Upper lobe of left lung (tissue), 4 donors: ENCODE data around the gene EMC10.

Experiments
- POLR2A ChIP-seq, 4 donors: fragments of 450-650 bp; IDR thresholded peaks; one replicate each; pipeline ENCODE4 v1.5.1; 2016 to 2017; ENCODE audit warnings: antibody characterized with exemption in 4 of 4, mild to moderate bottlenecking in 2 of 4
- POLR2AphosphoS5 ChIP-seq, 2 donors: sonication (generic); formaldehyde crosslinking; IDR thresholded peaks; one replicate each; pipeline ENCODE4 v1.5.1; 2017; ENCODE audit warnings: antibody characterized with exemption in 2 of 2
- TF ChIP-seq, protein P1 (sequence below), 6 experiments: fragments of 450-650 bp in 4 of 6; fragments of 200-600 bp in 2 of 6; sonication (generic) in 2 of 6; IDR thresholded peaks; one replicate each; pipeline ENCODE4 v1.5.1; 2016 to 2019; ENCODE audit warnings: antibody characterized with exemption in 6 of 6

- TF ChIP-seq, protein P1, sequence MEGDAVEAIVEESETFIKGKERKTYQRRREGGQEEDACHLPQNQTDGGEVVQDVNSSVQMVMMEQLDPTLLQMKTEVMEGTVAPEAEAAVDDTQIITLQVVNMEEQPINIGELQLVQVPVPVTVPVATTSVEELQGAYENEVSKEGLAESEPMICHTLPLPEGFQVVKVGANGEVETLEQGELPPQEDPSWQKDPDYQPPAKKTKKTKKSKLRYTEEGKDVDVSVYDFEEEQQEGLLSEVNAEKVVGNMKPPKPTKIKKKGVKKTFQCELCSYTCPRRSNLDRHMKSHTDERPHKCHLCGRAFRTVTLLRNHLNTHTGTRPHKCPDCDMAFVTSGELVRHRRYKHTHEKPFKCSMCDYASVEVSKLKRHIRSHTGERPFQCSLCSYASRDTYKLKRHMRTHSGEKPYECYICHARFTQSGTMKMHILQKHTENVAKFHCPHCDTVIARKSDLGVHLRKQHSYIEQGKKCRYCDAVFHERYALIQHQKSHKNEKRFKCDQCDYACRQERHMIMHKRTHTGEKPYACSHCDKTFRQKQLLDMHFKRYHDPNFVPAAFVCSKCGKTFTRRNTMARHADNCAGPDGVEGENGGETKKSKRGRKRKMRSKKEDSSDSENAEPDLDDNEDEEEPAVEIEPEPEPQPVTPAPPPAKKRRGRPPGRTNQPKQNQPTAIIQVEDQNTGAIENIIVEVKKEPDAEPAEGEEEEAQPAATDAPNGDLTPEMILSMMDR (IDR thresholded peaks at IDR 0.05) = no peak
- TF ChIP-seq POLR2A (IDR thresholded peaks at IDR 0.05) (no peak), POLR2AphosphoS5 (IDR thresholded peaks at IDR 0.05) (no peak)
Measured at GRCh38 chr19:50432221-50433028, 43.9 kb upstream of the EMC10 start, which contains the start of gene MYBPC2.
